DND-41 (cell line): ENCODE measurements around the gene AEBP2.
"Not testable (repeated sequence)": the region's sequence is repeated elsewhere in the genome, so short reads cannot be mapped to it uniquely, and the experiment has no call there.

ENCODE experiments used
- ATAC-seq: fragments of 200-7000 bp; cut with Tn5 transposase; 3 replicates; pipeline ENCODE4 v1.9.1; 2021; ENCODE audit warnings: low read depth; ENCODE audit not compliant: insufficient read depth
- DNase-seq: peaks from one replicate; pipeline ENCODE4 v3.0.0-alpha.2; 2020
- H2AFZ ChIP-seq: 2 replicates; pipeline ENCODE4 v1.6.0; 2012; ENCODE audit warnings: low read depth, low read length
- H3K27ac ChIP-seq: 2 replicates; pipeline ENCODE4 v1.5.1; 2012; ENCODE audit warnings: low read length, inconsistent platforms
- H3K27me3 ChIP-seq: fragments of 200-600 bp; sonication (generic); 2 replicates; pipeline ENCODE4 v1.6.0; 2012; ENCODE audit warnings: low read length, mild to moderate bottlenecking, inconsistent platforms; ENCODE audit not compliant: insufficient read depth, poor library complexity
- H3K36me3 ChIP-seq: 2 replicates; pipeline ENCODE4 v1.5.1; 2012; ENCODE audit warnings: low read length, inconsistent platforms; ENCODE audit not compliant: insufficient read depth
- H3K4me1 ChIP-seq: 2 replicates; pipeline ENCODE4 v1.5.1; 2012; ENCODE audit warnings: mild to moderate bottlenecking, low read length; ENCODE audit not compliant: insufficient read depth
- H3K4me2 ChIP-seq: 2 replicates; pipeline ENCODE4 v1.6.0; 2012; ENCODE audit warnings: mild to moderate bottlenecking, moderate library complexity, low read length, inconsistent platforms; ENCODE audit not compliant: insufficient read depth
- H3K4me3 ChIP-seq, 2 experiments: fragments of 200-600 bp in 1 of 2; shearing (Covaris generic) in 1 of 2; 2 replicates each; pipeline ENCODE4 v1.5.1; 2012 to 2016; ENCODE audit warnings: inconsistent platforms in 2 of 2, low read length in 2 of 2, mild to moderate bottlenecking in 2 of 2, low read depth in 1 of 2, moderate library complexity in 1 of 2
- H3K79me2 ChIP-seq: 2 replicates; pipeline ENCODE4 v1.6.0; 2012; ENCODE audit warnings: low read length, inconsistent platforms; ENCODE audit not compliant: insufficient read depth
- H3K9ac ChIP-seq: 2 replicates; pipeline ENCODE4 v1.6.0; 2012; ENCODE audit warnings: low read depth, mild to moderate bottlenecking, inconsistent platforms, low read length, moderate library complexity
- H3K9me3 ChIP-seq: 2 replicates; pipeline ENCODE4 v1.5.1; 2012; ENCODE audit warnings: low read length, moderate library complexity, mild to moderate bottlenecking, inconsistent platforms; ENCODE audit not compliant: insufficient read depth, severe bottlenecking
- H4K20me1 ChIP-seq: 2 replicates; pipeline ENCODE4 v1.6.0; 2012; ENCODE audit warnings: low read length; ENCODE audit not compliant: insufficient read depth
- EZH2 ChIP-seq: IDR thresholded peaks from 3 replicates; pipeline ENCODE4 v1.6.1; 2012; ENCODE audit warnings: borderline replicate concordance, low read depth, mild to moderate bottlenecking, moderate library complexity, low read length, inconsistent platforms; ENCODE audit not compliant: severe bottlenecking
- TF ChIP-seq, protein P1 (sequence below): IDR thresholded peaks from 2 replicates; pipeline ENCODE4 v1.5.1; 2012; ENCODE audit warnings: borderline replicate concordance, low read length, moderate library complexity, mild to moderate bottlenecking; ENCODE audit not compliant: poor library complexity, severe bottlenecking; ENCODE audit errors: extremely low read depth

Gene AEBP2

DNA sequence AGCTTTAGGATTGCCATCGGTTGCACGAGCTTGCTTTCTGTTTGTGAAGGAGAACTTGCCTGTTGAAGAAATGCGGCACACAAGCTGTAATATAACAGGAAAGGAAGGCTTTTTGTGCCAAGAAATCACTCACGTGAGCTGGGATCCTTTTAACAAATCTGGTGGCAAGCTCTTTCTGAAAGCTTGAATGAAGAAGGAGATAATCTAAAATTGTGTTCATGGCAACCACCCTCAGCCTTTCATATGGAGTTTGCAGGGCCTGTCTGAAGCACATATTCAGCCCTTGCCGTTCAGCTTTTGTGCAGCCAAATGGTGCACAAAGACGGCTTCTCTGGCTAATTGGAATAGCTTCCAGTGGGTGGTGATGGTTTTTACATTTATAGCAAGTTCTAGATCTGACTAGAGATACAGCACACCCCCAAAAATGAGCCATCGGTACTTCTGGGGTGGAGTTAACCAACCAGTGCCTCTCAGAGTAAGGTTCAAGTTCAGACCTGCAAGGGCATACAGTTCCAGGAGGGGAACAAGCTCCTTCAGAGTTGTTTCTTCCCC is 107.4 kb downstream of the AEBP2 start:
- DNase-seq (no peak), ATAC-seq (no peak)
- no peak overlapping the region for H3K9ac ChIP-seq
- H2AFZ ChIP-seq = no peak overlapping the region
- H3K79me2 ChIP-seq = no peaks in the 10 kb centered on the region
- H3K4me2 ChIP-seq = no peak overlapping the region
- TF ChIP-seq, protein P1, sequence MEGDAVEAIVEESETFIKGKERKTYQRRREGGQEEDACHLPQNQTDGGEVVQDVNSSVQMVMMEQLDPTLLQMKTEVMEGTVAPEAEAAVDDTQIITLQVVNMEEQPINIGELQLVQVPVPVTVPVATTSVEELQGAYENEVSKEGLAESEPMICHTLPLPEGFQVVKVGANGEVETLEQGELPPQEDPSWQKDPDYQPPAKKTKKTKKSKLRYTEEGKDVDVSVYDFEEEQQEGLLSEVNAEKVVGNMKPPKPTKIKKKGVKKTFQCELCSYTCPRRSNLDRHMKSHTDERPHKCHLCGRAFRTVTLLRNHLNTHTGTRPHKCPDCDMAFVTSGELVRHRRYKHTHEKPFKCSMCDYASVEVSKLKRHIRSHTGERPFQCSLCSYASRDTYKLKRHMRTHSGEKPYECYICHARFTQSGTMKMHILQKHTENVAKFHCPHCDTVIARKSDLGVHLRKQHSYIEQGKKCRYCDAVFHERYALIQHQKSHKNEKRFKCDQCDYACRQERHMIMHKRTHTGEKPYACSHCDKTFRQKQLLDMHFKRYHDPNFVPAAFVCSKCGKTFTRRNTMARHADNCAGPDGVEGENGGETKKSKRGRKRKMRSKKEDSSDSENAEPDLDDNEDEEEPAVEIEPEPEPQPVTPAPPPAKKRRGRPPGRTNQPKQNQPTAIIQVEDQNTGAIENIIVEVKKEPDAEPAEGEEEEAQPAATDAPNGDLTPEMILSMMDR = no peak
- no peak for TF ChIP-seq EZH2
- no peaks in the 10 kb centered on the region for H4K20me1 ChIP-seq
- H3K27me3 ChIP-seq = no peaks in the 10 kb centered on the region
- no peak overlapping the region for H3K27ac ChIP-seq
- H3K36me3 ChIP-seq = no peaks in the 10 kb centered on the region
- H3K9me3 ChIP-seq = no peaks in the 10 kb centered on the region
- no peaks in the 10 kb centered on the region for H3K4me1 ChIP-seq
- no peak overlapping the region for H3K4me3 ChIP-seq

DNA sequence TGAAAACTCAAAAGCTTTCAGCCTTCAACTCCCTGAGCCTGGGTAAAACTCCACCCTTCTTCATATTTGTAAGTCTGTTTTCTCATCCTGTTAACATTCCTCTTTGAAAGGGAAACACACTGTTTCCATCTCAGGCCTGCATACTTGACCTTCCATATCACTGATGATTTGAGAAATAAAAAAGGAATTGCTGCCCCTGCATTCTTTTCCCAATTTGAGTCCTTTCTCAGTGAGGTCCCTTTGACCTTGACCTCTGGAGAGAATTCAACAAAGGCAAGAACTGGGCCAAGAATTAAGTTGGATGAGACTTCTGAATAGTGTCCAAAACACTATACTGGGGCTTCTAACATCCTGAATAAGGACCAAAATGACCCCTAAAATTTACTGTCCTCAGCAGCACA is 108.0 kb downstream of the AEBP2 start:
- Histone ChIP-seq H3K27ac (no peak overlapping the region), H3K4me3 (no peak overlapping the region), H3K9me3 (no peaks in the 10 kb centered on the region), H3K9ac (no peak overlapping the region), H2AFZ (no peak overlapping the region), H3K36me3 (no peaks in the 10 kb centered on the region), H4K20me1 (no peaks in the 10 kb centered on the region), H3K4me2 (no peak overlapping the region), H3K27me3 (no peaks in the 10 kb centered on the region), H3K4me1 (no peaks in the 10 kb centered on the region), H3K79me2 (no peaks in the 10 kb centered on the region)
- ATAC-seq (no peak), DNase-seq (no peak)
- TF ChIP-seq, protein P1 = no peak
- TF ChIP-seq EZH2 = no peak

DNA sequence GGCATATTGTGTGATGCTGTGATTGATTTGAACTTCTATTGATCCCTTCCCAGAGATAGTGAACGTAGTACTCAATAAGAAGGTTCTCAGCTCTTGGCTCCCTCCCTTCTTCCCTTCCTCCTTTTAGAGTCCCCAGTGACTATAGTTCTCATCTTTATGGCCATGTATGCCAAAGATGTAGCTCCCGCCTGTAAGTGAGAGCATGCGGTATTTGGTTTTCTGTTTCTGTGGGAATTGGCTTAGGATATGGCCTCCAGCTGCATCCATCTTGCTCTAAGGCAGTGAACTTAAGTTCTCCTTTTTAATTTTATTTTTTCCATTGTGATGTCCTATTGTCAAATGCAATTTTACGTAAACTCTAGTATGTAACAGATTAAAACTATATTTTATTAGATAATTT is 109.5 kb downstream of the AEBP2 start:
- Histone ChIP-seq H3K79me2 (no peaks in the 10 kb centered on the region), H3K9me3 (no peaks in the 10 kb centered on the region), H4K20me1 (no peaks in the 10 kb centered on the region), H3K27me3 (no peaks in the 10 kb centered on the region), H3K9ac (no peak overlapping the region), H3K27ac (no peak overlapping the region), H2AFZ (no peak overlapping the region), H3K4me2 (no peak overlapping the region), H3K36me3 (no peaks in the 10 kb centered on the region), H3K4me3 (no peak overlapping the region), H3K4me1 (no peaks in the 10 kb centered on the region)
- ATAC-seq (no peak), DNase-seq (no peak)
- no peak for TF ChIP-seq EZH2
- TF ChIP-seq, protein P1 = no peak

DNA sequence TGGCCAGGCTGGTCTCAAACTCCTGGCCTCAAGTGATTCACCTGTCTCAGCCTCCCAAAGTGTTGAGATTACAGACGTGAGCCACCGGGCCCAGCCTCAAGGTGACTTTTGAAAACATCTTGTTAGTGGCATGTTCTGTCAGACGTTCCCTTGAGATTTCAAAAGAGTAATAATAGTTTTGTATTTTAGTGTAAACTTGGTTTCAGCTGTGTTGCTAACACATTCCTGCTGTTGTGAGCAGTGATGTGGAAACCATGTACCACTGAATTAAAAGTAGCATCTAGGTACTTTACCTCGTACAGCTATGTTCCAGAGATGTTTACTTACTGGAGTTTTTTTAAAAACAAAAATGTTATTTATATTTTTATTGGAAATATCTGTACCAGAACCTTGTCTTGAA is 111.3 kb downstream of the AEBP2 start:
- DNase-seq = no peak
- no peak overlapping the region for H2AFZ ChIP-seq
- H3K4me1 ChIP-seq = no peaks in the 10 kb centered on the region
- no peaks in the 10 kb centered on the region for H3K9me3 ChIP-seq
- H3K27ac ChIP-seq = no peak overlapping the region
- ATAC-seq = no peak
- TF ChIP-seq EZH2 = no peak
- no peak overlapping the region for H3K4me3 ChIP-seq
- H4K20me1 ChIP-seq = no peaks in the 10 kb centered on the region
- H3K36me3 ChIP-seq = no peaks in the 10 kb centered on the region
- no peak overlapping the region for H3K4me2 ChIP-seq
- H3K9ac ChIP-seq = no peak overlapping the region
- no peaks in the 10 kb centered on the region for H3K27me3 ChIP-seq
- no peaks in the 10 kb centered on the region for H3K79me2 ChIP-seq

DNA sequence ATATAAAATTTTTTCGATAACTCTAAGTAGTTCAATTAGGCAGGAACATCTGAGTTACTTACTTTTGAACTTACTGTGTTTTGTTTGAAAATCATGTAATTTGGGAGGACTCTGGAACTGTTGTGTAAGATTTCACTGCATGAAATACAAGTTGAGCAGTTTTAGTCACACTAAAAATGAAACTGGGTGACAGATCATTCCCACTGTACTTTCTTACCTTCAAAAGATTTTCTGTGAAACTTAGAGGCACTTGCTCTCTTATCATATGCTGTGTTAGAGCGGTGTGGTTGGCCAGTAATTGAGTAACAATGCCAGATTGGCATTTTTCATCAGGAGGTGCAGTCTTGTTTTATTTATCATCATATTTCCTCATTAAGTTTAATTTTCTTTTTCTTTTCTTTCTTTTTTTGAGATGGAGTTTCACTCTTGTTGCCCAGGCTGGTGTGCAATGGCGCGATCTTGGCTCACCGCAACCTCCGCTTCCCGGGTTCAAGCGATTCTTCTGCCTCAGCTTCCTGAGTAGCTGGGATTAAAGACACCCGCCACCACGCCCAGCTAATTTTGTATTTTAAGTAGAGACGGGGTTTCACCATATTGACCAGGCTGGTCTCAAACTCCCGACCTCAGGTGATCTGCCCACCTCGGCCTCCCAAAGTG is 113.3 kb downstream of the AEBP2 start:
- not testable (repeated sequence) for H3K27me3 ChIP-seq, ATAC-seq, DNase-seq, H3K4me2 ChIP-seq, H3K9me3 ChIP-seq, H4K20me1 ChIP-seq, H3K4me1 ChIP-seq, H2AFZ ChIP-seq, H3K27ac ChIP-seq, H3K9ac ChIP-seq, H3K79me2 ChIP-seq, H3K4me3 ChIP-seq, H3K36me3 ChIP-seq
